GM19468 (cell line): ENCODE data around the gene OLFM1.

Experiments
- ATAC-seq: cut with Tn5 transposase; IDR thresholded peaks from one replicate; pipeline ENCODE4 v1.9.1; 2021; ENCODE audit warnings: mild to moderate bottlenecking, moderate library complexity, moderate number of reproducible peaks; ENCODE audit not compliant: unreplicated experiment; ENCODE audit errors: extremely low read depth

OLFM1 gene

DNA sequence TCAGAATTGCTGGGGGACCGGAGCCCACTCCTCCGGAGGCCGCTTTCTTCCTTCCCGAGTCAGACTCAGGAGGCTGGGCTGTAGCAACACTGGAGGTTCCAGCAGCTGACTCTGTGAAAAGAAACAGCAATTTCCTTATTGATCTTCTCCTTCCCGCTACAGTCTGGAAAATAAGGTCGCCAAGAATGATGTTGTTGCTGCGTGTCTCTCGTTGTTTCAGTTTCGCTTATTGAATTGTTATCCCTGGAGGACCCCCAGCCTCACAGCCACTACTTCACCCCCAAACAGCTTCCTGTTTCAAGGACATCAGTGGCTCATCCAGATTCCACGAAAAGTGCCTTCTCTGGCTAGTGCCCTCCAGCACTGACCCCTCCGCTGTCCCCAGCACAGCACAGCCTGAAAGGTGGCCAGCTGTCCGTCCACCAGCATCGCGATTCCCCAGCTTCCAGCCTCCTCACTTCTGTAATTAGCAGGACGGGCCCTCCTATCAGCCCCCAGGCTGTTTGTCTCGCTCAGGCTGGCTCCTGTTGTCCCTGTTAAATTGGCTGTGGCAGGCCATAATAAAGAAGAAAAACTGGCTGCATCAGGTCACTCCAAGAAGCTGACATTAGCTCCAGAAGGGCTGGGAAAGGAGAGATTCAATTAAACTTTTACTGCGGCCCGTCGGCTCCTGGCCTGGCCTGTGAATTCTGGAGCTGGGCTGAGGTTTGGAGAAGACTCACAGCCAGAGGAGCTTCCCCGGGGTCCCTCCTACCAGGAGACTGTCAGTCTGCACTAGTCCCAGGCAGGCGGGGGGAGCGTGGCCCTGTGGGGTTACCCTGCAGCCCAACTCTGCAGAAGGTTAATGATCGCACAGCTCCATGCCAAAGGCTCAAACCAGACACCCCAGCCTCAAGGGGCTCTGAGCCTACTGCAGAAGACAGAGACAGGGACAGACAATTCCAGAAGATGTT is 40.5 kb downstream of the OLFM1 start:
- ATAC-seq = no peak

GRCh38 chr9:135129137-135129695 is 41.7 kb downstream of the OLFM1 start:
- no peak for ATAC-seq

- no peak for ATAC-seq
Observed at GRCh38 chr9:135130207-135130976, 42.9 kb downstream of the OLFM1 start.

GRCh38 chr9:135131488-135131887 is 44.0 kb downstream of the OLFM1 start:
- ATAC-seq = no peak

GRCh38 chr9:135132008-135132407 is 44.5 kb downstream of the OLFM1 start:
- ATAC-seq = no peak

DNA sequence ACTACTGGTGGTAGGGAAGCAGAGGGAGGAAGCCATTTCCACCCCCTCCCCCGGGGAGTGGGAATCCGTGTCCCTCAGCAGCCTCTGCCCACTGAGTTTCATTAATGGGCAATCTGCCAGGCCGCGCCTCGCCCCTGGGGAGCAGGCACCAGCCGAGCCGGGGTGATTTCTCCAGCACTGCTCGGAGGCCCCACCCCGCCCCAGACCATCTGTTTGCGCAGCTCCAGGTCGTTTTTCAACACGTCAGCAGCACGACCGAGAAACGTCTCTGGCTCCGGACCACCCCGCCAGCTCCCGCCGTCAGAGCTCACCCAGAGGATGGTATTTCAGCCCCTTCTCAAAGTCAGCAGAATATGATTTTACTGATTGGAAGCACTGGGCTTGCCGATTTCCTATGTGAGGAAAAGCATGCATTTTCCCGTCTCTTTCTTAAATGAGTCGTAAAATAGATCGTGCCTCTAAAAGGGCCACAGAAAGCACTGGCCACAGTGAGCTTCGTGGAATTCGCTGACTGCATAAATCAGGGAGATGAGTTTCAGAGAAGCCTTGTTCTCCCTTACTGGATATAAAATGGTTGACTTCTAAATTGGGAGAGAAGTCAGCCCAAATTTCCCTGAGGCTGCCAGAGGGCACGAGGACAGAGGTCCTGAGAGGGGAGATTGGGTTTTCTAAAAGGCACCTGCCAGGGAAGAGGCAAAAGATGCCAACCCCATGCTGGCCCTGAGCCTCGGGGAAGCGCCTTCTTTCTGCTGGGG is 47.0 kb downstream of the OLFM1 start:
- ATAC-seq = no peak

GRCh38 chr9:135135171-135135928 is 47.9 kb downstream of the OLFM1 start:
- ATAC-seq = no peak

DNA sequence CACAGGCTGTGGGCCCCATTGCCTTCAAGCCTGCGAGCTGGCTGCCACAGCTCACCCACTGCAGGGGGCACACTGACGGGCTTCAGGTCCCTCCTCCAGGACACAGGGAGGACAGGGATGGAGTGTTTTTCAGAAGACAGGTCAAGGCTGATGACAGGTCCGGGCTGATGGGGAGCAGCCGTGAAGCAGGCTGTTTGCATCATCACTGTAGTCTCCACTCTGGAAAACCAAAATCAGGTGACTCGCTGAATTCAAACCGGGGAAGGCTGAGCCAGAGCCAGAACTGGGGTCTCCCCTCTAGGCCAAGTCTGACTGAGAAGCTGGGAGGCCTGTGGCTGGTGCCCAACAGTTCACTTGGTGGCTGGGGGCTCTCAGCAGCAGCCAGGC is 48.5 kb downstream of the OLFM1 start:
- no peak for ATAC-seq

GRCh38 chr9:135136481-135136880 is 49.0 kb downstream of the OLFM1 start:
- no peak for ATAC-seq

- no peak for ATAC-seq
Observed at GRCh38 chr9:135136991-135137832, 49.7 kb downstream of the OLFM1 start.

DNA sequence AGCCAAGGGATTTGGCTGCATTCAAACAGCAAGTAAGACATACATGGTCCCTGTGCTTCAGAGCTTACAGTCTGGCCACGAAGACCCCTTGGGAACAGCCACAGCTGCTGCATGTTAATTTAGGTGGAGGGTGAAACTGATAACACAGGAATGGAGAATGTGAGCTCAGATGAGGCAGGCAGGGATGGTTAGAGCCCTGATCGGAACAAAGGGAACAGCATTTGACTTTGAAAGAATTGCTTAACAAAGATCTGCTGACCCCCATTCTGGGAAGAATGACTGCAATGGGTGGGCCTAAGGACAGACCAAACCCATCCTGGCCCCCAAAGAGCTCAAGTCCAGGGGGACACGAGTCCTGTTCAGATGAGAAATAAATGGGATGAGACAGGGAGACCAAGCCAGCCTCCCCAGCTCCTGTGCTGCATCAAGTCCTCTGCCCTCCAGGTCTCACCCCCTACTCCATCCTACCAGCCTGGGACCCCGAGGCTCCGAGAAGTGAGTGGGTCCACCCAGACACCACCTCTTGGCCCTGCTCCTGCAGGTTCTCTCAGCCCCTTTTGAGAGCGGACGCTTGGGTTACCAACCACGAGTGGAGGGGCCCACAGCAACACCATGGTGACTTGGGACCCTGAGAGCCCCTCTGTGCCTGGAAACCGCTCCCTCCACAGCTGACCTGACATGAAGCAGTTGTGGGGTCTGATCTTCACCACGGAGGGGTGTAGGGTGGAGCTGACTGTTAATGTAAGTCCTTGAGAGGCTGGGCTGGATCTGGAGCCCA is 50.8 kb downstream of the OLFM1 start:
- no peak for ATAC-seq

DNA sequence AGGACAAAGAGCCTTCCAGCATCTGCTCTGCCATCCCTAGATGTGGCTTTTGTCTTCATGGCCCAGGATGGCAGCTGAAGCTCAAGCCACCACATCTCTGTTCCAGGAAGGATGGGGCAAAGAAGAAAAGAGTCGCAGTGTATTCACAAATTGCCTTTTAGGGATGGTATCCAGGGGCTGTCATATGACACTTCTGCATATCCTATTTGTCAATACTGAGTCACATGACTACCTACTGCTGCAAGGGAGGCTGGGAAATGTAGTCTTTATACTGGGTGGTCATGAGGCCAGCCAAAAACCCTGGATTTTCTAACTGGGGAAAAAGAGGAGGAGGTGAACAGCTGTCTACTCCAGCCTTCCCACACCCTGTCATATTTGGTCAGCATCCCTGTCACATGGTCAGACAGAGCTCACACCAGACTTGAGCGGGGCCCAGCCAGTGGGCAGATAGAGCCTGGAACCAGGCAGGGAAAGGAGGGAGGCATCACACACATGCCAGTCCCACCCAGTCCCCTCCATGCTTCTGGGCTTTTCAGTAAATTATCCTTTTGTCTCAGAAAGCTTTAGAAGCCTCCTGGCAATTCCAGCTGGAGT is 52.0 kb downstream of the OLFM1 start:
- ATAC-seq = no peak

DNA sequence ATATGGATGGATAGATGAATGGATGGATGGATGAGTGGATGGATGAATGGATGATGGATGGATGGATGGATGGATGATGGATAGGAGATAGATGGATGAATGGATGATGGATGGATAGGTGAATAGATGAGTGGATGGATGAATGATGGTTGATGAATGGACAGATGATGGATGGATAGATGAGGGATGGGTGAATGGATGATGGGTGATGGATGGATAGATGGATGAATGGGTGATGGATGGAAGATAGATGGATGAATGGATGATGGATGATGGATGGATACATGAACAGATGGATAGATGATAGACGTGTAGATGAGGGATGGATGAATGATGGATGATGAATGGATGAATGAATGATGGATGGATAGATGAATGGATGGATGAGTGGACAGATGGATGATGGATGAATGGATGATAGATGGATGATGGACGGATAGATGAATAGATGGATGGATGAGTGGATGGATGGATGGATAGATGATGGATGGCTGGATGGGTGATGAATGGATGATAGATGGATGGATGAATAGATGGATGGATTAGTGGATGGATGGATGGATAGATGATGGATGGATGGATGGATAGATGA is 53.8 kb downstream of the OLFM1 start:
- ATAC-seq = no peak

- no peak for ATAC-seq
Observed at GRCh38 chr9:135144581-135145170, 57.2 kb downstream of the OLFM1 start.

DNA sequence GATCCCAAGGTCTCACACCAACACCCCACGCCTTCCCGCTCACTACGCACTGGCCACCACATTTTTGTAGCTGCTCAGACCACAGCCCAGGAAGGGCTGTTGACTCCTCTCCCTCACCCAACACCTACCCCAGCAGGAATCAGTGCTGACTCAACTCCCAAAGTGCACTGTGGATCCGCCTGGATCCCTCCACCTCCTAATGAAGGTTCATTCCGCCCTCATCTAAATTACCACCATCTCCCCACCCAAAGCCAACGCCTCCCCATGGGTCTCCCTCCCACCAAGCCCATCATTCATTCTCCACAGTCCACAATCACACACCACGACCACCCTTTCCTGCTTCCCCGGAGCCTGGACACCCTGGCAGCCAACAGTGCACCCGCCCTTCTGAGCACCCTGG is 57.8 kb downstream of the OLFM1 start:
- no peak for ATAC-seq

GRCh38 chr9:135146241-135146640 is 58.8 kb downstream of the OLFM1 start:
- ATAC-seq = no peak
